ENCODE data around the gene KCNH1. TPM values are rescaled to one million over a fixed set of nuclear protein-coding genes. Genes with fewer than 3 reads are reported as not detected.

Gene KCNH1
- total RNA-seq, 1 donor from 2014 or later: 10.1 TPM

GRCh38 chr1:210709701-210710100 is 424.2 kb downstream of the KCNH1 start:
- TF ChIP-seq, protein P1, sequence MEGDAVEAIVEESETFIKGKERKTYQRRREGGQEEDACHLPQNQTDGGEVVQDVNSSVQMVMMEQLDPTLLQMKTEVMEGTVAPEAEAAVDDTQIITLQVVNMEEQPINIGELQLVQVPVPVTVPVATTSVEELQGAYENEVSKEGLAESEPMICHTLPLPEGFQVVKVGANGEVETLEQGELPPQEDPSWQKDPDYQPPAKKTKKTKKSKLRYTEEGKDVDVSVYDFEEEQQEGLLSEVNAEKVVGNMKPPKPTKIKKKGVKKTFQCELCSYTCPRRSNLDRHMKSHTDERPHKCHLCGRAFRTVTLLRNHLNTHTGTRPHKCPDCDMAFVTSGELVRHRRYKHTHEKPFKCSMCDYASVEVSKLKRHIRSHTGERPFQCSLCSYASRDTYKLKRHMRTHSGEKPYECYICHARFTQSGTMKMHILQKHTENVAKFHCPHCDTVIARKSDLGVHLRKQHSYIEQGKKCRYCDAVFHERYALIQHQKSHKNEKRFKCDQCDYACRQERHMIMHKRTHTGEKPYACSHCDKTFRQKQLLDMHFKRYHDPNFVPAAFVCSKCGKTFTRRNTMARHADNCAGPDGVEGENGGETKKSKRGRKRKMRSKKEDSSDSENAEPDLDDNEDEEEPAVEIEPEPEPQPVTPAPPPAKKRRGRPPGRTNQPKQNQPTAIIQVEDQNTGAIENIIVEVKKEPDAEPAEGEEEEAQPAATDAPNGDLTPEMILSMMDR (conservative IDR thresholded peaks at IDR 0.05; ENCODE audit: low read depth, low read length): no peak
- no peak overlapping the region for H3K4me3 ChIP-seq (ENCODE audit: low read depth, low read length)
- peak; percentile 33 for DNase-seq (ENCODE audit: low read depth)

DNA sequence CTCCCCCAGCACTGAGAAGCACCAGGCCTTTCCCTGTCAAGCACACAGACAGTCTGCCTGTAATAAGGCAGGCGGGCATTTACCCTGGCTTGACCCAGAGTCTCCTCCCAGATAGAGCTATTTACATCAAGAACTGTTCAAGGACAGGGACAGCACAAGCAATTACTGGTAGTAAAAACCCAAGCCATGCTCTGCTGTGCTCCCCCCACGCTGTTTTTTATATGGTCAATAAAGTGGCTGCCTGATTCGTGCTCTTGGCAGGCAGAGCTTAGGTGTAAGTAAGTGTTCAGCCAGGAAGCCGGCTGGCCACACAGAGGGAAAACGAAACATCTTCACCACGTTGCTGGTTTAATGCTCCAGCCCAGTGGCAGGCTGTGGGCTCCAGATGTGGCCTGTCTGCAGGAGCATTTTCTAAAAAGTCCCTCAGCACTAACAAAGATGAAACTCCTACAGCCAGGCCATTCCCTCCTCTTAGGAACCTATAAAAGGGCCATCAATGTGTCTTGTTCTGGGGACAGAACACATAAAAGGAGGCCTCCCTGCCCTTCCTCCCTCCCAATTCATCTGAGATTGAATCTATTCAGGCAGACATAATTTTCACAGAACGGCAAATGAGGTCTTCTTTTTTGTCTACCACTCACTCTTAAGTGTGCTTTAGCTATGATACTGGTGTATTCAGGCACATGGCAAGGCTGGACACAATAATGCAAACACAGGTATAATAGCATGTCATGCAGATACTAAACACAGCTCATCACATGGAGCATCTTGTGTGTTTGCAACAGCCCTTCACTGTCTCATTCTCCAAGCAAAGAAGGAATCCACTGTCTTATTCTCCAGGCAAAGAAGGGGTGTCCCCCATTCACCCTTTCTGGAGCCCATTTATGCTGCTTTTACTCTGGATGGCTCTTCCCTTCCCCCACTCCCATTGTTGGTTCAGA is 426.4 kb downstream of the KCNH1 start:
- no peak overlapping the region for H3K4me3 ChIP-seq (ENCODE audit: low read depth, low read length)
- no peak for DNase-seq (ENCODE audit: low read depth)
- TF ChIP-seq, protein P1 (conservative IDR thresholded peaks at IDR 0.05; ENCODE audit: low read depth, low read length): no peak

- DNase-seq (ENCODE audit: low read depth): no peak
- H3K4me3 ChIP-seq (ENCODE audit: low read depth, low read length): no peak overlapping the region
- TF ChIP-seq, protein P1 (conservative IDR thresholded peaks at IDR 0.05; ENCODE audit: low read depth, low read length): no peak
Measured at GRCh38 chr1:210706246-210706645, 427.7 kb downstream of the KCNH1 start.

DNA sequence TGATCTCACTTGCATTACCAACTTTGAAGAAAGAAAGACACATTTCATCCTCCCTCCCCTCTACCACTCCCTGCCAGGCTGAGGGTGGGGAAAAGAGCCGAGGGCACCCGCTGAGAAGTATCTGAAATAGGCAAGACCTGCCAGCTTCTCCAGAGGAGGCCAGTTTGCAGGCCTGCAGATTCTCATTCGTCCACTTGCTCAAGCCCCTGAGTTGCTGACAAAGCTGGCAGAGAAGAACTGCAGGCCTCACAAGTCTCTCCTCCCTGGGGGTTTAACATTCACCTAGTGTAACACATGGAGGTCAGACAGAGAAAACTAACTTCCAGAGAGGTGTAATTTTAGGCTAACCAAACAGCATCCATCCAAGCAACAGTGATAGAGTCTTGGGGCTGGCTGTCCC is 428.9 kb downstream of the KCNH1 start:
- H3K4me3 ChIP-seq (ENCODE audit: low read depth, low read length): no peak overlapping the region
- TF ChIP-seq, protein P1 (conservative IDR thresholded peaks at IDR 0.05; ENCODE audit: low read depth, low read length): no peak
- no peak for DNase-seq (ENCODE audit: low read depth)

DNA sequence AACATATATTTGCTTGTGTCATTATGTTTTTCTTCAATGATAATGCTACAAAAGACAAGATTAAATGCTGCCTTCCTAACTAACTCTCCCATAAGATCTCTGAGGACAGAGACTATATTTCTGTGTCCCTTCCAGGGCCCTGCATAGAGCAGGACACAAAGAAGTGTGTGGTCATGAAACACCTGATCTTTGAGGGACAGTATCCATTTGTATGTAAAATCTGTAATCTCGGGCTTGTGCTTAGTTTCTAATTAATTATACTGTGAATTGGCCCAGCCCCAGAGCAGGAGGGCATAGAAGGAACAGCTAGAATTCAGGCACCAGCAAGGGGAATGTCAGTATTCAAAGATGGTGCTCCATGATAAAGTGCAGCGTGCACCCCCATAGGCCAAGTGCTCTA is 430.4 kb downstream of the KCNH1 start:
- DNase-seq (ENCODE audit: low read depth): no peak
- no peak overlapping the region for H3K4me3 ChIP-seq (ENCODE audit: low read depth, low read length)
- TF ChIP-seq, protein P1 (conservative IDR thresholded peaks at IDR 0.05; ENCODE audit: low read depth, low read length): no peak

DNA sequence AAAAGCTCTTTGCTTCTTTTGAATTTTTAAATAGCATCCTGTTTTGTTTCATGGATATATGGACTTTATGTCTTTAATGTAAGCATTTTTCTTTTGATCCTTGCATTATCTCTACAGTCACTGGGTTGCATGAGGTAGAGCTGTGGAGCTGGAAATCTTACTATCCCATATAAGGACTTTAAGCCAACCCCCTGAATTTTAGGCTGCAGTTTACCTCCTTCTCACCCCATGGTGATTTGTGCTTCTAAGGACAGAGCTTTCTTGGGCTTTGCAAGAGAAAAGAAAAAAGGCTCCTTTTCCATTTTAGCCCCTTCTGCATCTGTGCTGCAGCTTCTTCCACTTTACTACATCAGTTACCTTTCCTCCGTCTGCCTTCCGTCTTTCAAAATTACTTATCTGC is 431.4 kb downstream of the KCNH1 start:
- no peak overlapping the region for H3K4me3 ChIP-seq (ENCODE audit: low read depth, low read length)
- DNase-seq (ENCODE audit: low read depth): no peak
- TF ChIP-seq, protein P1 (conservative IDR thresholded peaks at IDR 0.05; ENCODE audit: low read depth, low read length): no peak

GRCh38 chr1:210700511-210700910 is 433.4 kb downstream of the KCNH1 start:
- DNase-seq (ENCODE audit: low read depth): no peak
- TF ChIP-seq, protein P1 (conservative IDR thresholded peaks at IDR 0.05; ENCODE audit: low read depth, low read length): no peak
- no peak overlapping the region for H3K4me3 ChIP-seq (ENCODE audit: low read depth, low read length)

All from epithelial cell of proximal tubule (primary cell).